ENCODE data around the gene CYCS.

Gene CYCS

GRCh38 chr7:25125137-25125946 lies at the start of gene CYCS:
CYCS (minus strand) TSS chr7:25125260; CDS start chr7:25124119, 1,141 bp downstream.
- peak; percentile 88 for DNase-seq (ENCODE audit: low spot score)
- TF ChIP-seq, protein P1, sequence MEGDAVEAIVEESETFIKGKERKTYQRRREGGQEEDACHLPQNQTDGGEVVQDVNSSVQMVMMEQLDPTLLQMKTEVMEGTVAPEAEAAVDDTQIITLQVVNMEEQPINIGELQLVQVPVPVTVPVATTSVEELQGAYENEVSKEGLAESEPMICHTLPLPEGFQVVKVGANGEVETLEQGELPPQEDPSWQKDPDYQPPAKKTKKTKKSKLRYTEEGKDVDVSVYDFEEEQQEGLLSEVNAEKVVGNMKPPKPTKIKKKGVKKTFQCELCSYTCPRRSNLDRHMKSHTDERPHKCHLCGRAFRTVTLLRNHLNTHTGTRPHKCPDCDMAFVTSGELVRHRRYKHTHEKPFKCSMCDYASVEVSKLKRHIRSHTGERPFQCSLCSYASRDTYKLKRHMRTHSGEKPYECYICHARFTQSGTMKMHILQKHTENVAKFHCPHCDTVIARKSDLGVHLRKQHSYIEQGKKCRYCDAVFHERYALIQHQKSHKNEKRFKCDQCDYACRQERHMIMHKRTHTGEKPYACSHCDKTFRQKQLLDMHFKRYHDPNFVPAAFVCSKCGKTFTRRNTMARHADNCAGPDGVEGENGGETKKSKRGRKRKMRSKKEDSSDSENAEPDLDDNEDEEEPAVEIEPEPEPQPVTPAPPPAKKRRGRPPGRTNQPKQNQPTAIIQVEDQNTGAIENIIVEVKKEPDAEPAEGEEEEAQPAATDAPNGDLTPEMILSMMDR (IDR thresholded peaks at IDR 0.05; ENCODE audit: extremely low read depth, missing control alignments): no peak

GRCh38 chr7:25173184-25173583 lies 48.1 kb upstream of the CYCS start:
- DNase-seq (ENCODE audit: low spot score): no peak
- TF ChIP-seq, protein P1 (IDR thresholded peaks at IDR 0.05; ENCODE audit: extremely low read depth, missing control alignments): no peak

- TF ChIP-seq, protein P1 (IDR thresholded peaks at IDR 0.05; ENCODE audit: extremely low read depth, missing control alignments): no peak
- no peak for DNase-seq (ENCODE audit: low spot score)
Observed at GRCh38 chr7:25171516-25171915, 46.5 kb upstream of the CYCS start.

GRCh38 chr7:25171071-25171470 lies 46.0 kb upstream of the CYCS start:
- no peak for DNase-seq (ENCODE audit: low spot score)
- TF ChIP-seq, protein P1 (IDR thresholded peaks at IDR 0.05; ENCODE audit: extremely low read depth, missing control alignments): no peak

DNA sequence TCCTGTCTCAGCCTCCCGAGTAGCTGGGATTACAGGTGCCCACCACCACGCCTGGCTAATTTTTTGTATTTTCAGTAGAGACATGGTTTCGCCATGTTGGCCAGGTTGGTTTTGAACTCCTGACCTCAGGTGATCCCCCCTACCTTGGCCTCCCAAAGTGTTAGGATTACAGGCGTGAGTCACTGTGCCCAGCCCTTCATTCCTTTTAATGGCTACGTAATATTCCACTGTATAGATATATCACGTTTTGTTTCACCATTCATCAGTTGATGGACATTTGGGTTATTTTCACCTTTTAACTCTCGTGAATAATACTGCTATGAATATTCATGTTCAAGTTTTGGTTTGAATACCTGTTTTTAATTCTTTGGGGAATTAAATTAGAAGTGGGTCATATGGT lies 44.6 kb upstream of the CYCS start:
- TF ChIP-seq, protein P1 (IDR thresholded peaks at IDR 0.05; ENCODE audit: extremely low read depth, missing control alignments): no peak
- DNase-seq (ENCODE audit: low spot score): no peak

- DNase-seq (ENCODE audit: low spot score): no peak
- TF ChIP-seq, protein P1 (IDR thresholded peaks at IDR 0.05; ENCODE audit: extremely low read depth, missing control alignments): no peak
Observed at GRCh38 chr7:25168145-25168544, 43.1 kb upstream of the CYCS start.

- TF ChIP-seq, protein P1 (IDR thresholded peaks at IDR 0.05; ENCODE audit: extremely low read depth, missing control alignments): no peak
- DNase-seq (ENCODE audit: low spot score): no peak
Observed at GRCh38 chr7:25167262-25167843, 42.3 kb upstream of the CYCS start.

Measured in GM20000 (cell line).